ENCODE results near the gene USP49.
"Not testable (repeated sequence)": the region's sequence is repeated elsewhere in the genome, so short reads cannot be mapped to it uniquely, and the experiment has no call there.

The USP49 gene

GRCh38 chr6:41895300-41896233, at the start of gene USP49:
USP49 (minus strand) TSS chr6:41895375; CDS start chr6:41806983, 88,392 bp downstream.
- peak; percentile 93 for DNase-seq

GRCh38 chr6:41943456-41943855, 48.3 kb upstream of the USP49 start:
- no peak for DNase-seq

DNA sequence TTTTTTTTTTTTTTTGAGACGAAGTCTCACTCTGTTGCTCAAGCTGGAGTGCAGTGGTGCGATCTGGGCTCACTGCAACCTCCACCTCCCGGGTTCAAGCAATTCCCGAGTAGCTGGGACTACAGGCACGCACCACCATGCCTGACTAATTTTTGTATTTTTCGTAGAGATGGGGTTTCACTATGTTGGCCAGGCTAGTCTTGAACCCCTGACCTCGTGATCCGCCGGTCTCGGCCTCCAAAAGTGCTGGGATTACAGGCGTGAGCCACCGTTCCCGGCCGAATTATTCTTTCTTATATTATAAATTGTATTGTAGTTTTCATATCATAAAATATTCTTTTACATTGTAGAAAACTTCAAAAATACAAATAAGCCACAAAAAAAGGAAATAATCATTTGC, 47.7 kb upstream of the USP49 start:
- not testable (repeated sequence) for DNase-seq

- peak; percentile 44 for DNase-seq
Measured at GRCh38 chr6:41942067-41942851, 47.1 kb upstream of the USP49 start.

DNA sequence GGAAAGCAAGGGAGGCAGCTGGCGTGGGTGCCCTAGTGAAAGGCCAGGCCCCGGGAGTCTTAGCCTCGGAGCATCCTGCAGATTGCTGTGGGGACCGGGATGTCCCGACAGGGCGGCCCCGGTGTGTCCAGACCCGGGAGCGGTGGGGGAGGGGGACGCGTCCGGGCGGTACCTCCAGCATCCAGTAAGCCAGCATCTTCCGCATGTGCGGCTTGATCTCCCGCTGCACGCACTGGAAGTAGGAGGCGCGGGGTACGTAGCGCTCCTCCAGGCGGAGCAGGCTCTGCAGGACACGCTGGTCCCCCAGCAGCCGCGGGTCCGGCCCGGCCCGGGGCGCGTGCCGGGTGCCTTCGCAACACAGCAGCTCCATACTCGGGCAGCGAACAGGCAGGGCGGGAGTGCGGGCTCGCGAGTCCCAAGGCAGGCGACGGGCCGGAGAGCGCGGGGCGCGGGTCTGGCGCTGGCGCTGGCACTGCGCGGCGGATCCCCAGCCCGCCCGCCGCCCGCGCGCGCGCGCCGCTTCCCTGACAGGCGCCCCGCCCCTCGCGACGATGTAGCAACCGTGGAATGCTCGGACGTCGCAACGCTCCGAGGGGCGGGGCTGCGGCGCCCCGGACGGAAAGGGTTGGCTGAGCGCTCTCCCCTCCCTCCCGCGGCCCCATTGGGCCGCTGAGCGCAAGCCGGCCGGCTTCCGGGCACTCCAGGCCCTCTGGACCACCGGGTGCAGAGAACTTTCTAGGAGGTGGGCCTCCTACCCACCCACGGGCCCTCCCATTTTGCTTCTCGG, 46.3 kb upstream of the USP49 start, which contains the start of gene CCND3:
TSS of gene CCND3 (minus strand) at position 529 of the 787 bp plus-strand sequence. CDS start at position 370, 159 bp downstream.
- peak; percentile 81 for DNase-seq

DNA sequence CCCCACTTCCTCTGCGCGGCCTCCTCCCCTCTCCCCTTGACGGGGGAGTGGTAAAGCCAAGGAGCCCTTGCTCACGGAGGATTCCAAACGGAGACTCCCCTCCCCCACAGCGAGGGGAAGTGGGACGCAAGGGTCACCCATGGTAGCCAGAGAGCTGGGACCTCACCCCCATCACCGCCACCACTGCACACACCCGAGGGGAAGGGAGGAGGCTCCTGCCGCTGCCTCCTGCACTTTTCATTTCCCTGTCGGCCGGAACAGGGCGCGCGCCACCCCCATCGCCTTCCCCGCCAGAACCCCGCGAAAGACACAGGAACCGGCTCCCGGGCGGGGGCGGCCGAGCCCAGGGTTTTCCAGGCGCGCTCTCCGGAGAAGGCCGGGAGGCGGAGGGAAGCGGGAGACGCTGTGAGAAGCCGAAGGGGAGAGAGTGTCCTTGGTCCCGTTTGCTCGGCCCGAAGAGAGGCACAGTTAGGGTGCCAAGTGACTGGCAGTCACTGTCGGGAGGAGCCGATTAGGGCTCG, 45.6 kb upstream of the USP49 start:
- DNase-seq = peak; percentile 59

DNA sequence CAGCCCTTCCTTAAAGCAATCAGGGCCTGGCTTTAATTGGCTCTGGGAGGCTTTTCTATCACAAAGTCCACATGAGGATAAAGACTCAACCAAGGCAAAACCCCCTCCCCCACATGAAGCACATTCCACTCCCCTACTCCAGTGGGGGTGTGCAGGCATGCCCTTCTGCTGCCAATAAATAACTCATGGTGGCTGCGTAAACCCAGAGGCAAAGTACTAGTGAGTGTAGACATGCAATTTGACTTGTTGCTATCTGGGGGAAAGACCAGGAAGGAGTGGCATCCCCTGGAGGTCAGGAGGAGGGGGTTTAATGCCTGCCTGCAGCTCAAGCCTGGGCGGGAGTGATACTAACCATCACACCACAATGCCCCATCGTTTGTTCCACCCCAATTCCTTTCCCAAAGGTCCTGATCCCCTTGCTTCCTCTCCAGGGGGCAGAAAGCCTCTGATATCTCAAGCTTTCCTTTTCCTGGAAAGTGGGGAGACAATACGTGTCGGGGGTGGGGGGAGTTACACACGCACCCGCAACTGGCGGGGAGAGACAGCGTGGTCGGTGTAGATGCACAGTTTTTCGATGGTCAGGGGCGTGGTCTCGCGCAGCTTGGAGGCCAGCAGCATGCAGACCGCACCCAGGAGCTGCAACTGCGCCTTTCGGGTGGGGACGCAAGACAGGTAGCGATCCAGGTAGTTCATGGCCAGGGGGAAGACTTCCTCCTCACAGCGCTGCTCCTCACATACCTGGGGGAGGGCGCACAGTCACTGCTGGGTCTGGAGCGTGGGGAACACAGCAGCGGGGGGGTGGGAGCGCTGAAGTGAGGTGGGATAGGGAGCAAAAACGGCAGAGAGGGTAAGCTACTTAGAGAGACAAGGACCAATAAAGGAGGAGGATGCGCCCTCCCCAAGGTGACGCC, 44.9 kb upstream of the USP49 start:
- DNase-seq = peak; percentile 28

- DNase-seq = peak; percentile 30
Measured at GRCh38 chr6:41939176-41939847, 44.1 kb upstream of the USP49 start.

- DNase-seq = peak; percentile 23
Measured at GRCh38 chr6:41938590-41939175, 43.5 kb upstream of the USP49 start.

- DNase-seq = peak; percentile 57
Measured at GRCh38 chr6:41937861-41938574, 42.8 kb upstream of the USP49 start.

DNA sequence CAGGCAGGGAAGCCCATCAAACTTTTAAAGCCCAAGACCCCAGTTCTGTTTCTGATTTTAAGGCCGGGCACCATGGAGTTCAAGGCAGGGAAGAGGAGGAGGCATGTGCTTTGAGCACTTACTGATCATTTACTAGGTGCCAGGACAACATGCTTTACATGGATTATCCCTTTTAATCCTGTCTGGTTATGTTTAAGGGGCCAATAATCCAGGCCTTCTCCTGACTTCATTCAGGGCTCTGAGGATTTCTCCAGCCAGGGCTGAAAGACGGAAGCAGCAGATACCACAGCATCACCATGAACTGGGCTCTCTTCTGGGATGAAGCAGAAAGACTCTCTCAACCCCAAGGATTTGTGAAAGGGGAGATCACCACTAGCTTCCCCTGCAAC, 42.3 kb upstream of the USP49 start:
- no peak for DNase-seq

- peak; percentile 67 for DNase-seq
Measured at GRCh38 chr6:41936073-41936837, 41.1 kb upstream of the USP49 start.

DNA sequence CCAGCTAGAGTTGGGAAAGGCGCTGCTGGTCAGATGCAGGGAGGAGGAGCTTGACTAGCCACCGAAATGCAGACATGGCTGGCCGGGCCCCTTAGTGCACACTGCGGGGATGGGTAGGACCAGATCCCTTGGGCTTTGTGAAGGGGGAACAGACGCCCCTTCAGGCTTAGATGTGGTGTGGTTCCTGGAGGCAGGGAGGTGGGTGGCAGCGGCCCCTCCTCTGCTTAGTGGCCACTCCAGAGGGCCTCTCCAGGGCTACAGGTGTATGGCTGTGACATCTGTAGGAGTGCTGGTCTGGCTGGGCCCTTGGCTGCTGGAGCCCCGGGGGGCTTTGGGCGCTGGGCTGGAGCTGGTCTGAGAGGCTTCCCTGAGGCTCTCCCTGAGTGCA, 40.5 kb upstream of the USP49 start:
- no peak for DNase-seq

GRCh38 chr6:41935193-41935574, 40.0 kb upstream of the USP49 start:
- no peak for DNase-seq

- no peak for DNase-seq
Measured at GRCh38 chr6:41934278-41935192, 39.4 kb upstream of the USP49 start.

GRCh38 chr6:41932378-41932777, 37.2 kb upstream of the USP49 start:
- DNase-seq = no peak

GRCh38 chr6:41931792-41932191, 36.6 kb upstream of the USP49 start:
- no peak for DNase-seq

DNA sequence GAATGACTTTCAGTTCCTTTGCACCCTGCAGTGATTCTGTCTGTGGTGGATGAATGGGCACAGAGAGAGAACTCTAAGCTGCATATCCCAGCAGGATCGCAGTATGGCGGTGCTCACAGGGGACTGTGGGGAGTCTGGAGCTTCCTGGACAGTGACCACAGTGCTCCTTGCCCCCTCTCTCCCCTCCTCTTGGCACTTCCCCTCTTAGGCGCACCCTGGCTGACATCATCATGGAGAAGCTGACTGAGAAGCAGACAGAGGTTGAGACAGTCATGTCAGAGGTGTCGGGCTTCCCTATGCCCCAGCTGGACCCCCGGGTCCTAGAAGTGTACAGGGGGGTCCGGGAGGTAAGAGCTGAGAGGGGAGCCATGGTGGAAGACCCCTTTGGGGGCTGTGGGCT, 34.7 kb upstream of the USP49 start:
- DNase-seq = no peak

Data from activated T-cell treated with anti-CD3 and anti-CD28 coated beads, Interleukin-2, amount 50 U/mL, for 1 hour (primary cell).